HTR-8/SVneo (cell line): ENCODE results near the gene ZNF212.
"Not testable (repeated sequence)": the region's sequence is repeated elsewhere in the genome, so short reads cannot be mapped to it uniquely, and the experiment has no call there.

Source experiments
- DNase-seq: peaks from one replicate; pipeline ENCODE4 v3.0.0; 2011; ENCODE audit warnings: low spot score, mixed read lengths; ENCODE audit not compliant: insufficient read length
- FAIRE-seq: peaks from 2 replicates; lab custom pipeline; 2011; peaks lifted over from hg19 to GRCh38; lab: Jason Lieb, UNC

The ZNF212 gene

GRCh38 chr7:149250151-149250550 lies 10.7 kb downstream of the ZNF212 start:
- DNase-seq, FAIRE-seq: not testable (repeated sequence)

- not testable (repeated sequence) for DNase-seq, FAIRE-seq
Observed at GRCh38 chr7:149251518-149251917, 12.1 kb downstream of the ZNF212 start.

- no peak for DNase-seq
- no peak for FAIRE-seq
Observed at GRCh38 chr7:149252378-149252777, 12.9 kb downstream of the ZNF212 start.

GRCh38 chr7:149253665-149254064 lies 14.2 kb downstream of the ZNF212 start:
- FAIRE-seq: no peak

GRCh38 chr7:149254181-149254858 lies 14.9 kb downstream of the ZNF212 start:
- FAIRE-seq (no peak), DNase-seq (no peak)

More at GRCh38 chr7:149253665-149254064, 14.2 kb downstream of the ZNF212 start:
- no peak for DNase-seq

GRCh38 chr7:149255174-149255573 lies 15.7 kb downstream of the ZNF212 start:
- DNase-seq (no peak), FAIRE-seq (no peak)

- no peak for DNase-seq
- no peak for FAIRE-seq
Observed at GRCh38 chr7:149256568-149256967, 17.1 kb downstream of the ZNF212 start.

GRCh38 chr7:149257146-149257545 lies 17.7 kb downstream of the ZNF212 start:
- no peak for FAIRE-seq
- DNase-seq: no peak

GRCh38 chr7:149261316-149261828 lies 21.9 kb downstream of the ZNF212 start:
- no peak for FAIRE-seq
- DNase-seq: peak; percentile 31

- peak; percentile 72 for DNase-seq
- no peak for FAIRE-seq
Observed at GRCh38 chr7:149261829-149262617, 22.6 kb downstream of the ZNF212 start, which contains the start of gene ZNF783. TSS of gene ZNF783 (plus strand) at chr7:149262196. CDS start at chr7:149262334, 138 bp downstream.

- DNase-seq: no peak
- FAIRE-seq: no peak
Observed at GRCh38 chr7:149266451-149266850, 27.0 kb downstream of the ZNF212 start.

GRCh38 chr7:149267733-149268132 lies 28.3 kb downstream of the ZNF212 start:
- FAIRE-seq (no peak), DNase-seq (no peak)

- FAIRE-seq, DNase-seq: not testable (repeated sequence)
Observed at GRCh38 chr7:149274424-149274823, 35.0 kb downstream of the ZNF212 start.

GRCh38 chr7:149277871-149278270 lies 38.4 kb downstream of the ZNF212 start:
- DNase-seq (no peak), FAIRE-seq (no peak)

- FAIRE-seq: no peak
Observed at GRCh38 chr7:149278396-149278795, 38.9 kb downstream of the ZNF212 start.

GRCh38 chr7:149279111-149279743 lies 39.8 kb downstream of the ZNF212 start:
- DNase-seq (no peak), FAIRE-seq (no peak)

More at GRCh38 chr7:149278396-149278795, 38.9 kb downstream of the ZNF212 start:
- DNase-seq: no peak

GRCh38 chr7:149280151-149280550 lies 40.7 kb downstream of the ZNF212 start:
- FAIRE-seq (no peak), DNase-seq (no peak)

GRCh38 chr7:149280661-149281507 lies 41.4 kb downstream of the ZNF212 start:
- DNase-seq (no peak), FAIRE-seq (no peak)

- no peak for DNase-seq
- no peak for FAIRE-seq
Observed at GRCh38 chr7:149281508-149282330, 42.3 kb downstream of the ZNF212 start.
